ENCODE data around the gene FGFRL1. TPM values are rescaled to one million over a fixed set of nuclear protein-coding genes. Genes with fewer than 3 reads are reported as not detected.
A peak's percentile ranks its signal among the peaks of the same experiment; 100 is the strongest.
"Not testable (repeated sequence)": the region's sequence is repeated elsewhere in the genome, so short reads cannot be mapped to it uniquely, and the experiment has no call there.

FGFRL1 gene
- total and polyA plus RNA-seq, 2 donors from 2014 or later, result 22.0 to 25.5 TPM

- no peak overlapping the region for H3K4me3 ChIP-seq (ENCODE audit: low read length in 3 of 3)
- DNase-seq (peak in 1 of 5 donors; percentile 73), FAIRE-seq (no peak)
- H3K27me3 ChIP-seq (ENCODE audit: control insufficient read depth, insufficient read depth, low read length), result peaks cover 11% of the 10 kb centered on the region
- intact Hi-C loops (cut with DNase I), result no loop called here
- no peak overlapping the region for H3K27ac ChIP-seq (ENCODE audit: low read depth in 2 of 2, low read length in 2 of 2)
- TF ChIP-seq CTCF (IDR thresholded peaks at IDR 0.05; ENCODE audit: borderline replicate concordance, extremely low read depth, insufficient read depth), result no peak
- H3K9ac ChIP-seq (ENCODE audit: low read length in 3 of 3), result no peak overlapping the region
- peaks cover 0 to 21% (median 6%) of the 10 kb centered on the region in 3 donors for H3K4me1 ChIP-seq (ENCODE audit: control insufficient read depth in 2 of 3, insufficient read depth in 2 of 3, low read depth in 1 of 3, low read length in 3 of 3)
- no peaks in the 10 kb centered on the region for H3K36me3 ChIP-seq (ENCODE audit: control insufficient read depth in 2 of 3, insufficient read depth in 3 of 3, low read length in 3 of 3)
- no peaks in the 10 kb centered on the region for H3K9me3 ChIP-seq (ENCODE audit: control insufficient read depth in 2 of 3, insufficient read depth in 1 of 3, low read length in 3 of 3)
Observed at GRCh38 chr4:996997-997374, 14.4 kb upstream of the FGFRL1 start.

- Histone ChIP-seq H3K9ac (ENCODE audit: low read length in 3 of 3) (no peak overlapping the region), H3K4me3 (ENCODE audit: low read length in 3 of 3) (no peak overlapping the region), H3K27me3 (ENCODE audit: control insufficient read depth, insufficient read depth, low read length) (peaks cover 13% of the 10 kb centered on the region), H3K4me1 (ENCODE audit: control insufficient read depth in 2 of 3, insufficient read depth in 2 of 3, low read depth in 1 of 3, low read length in 3 of 3) (peaks cover 0 to 18% (median 5%) of the 10 kb centered on the region in 3 donors), H3K27ac (ENCODE audit: low read depth in 2 of 2, low read length in 2 of 2) (no peak overlapping the region), H3K36me3 (ENCODE audit: control insufficient read depth in 2 of 3, insufficient read depth in 3 of 3, low read length in 3 of 3) (no peaks in the 10 kb centered on the region), H3K9me3 (ENCODE audit: control insufficient read depth in 2 of 3, insufficient read depth in 1 of 3, low read length in 3 of 3) (no peaks in the 10 kb centered on the region)
- FAIRE-seq (no peak), DNase-seq (peak in 3 of 5 donors; percentile 57 to 74 (median 68))
- intact Hi-C loops (cut with DNase I), result no loop called here
- TF ChIP-seq CTCF (IDR thresholded peaks at IDR 0.05; ENCODE audit: borderline replicate concordance, extremely low read depth, insufficient read depth), result no peak
Observed at GRCh38 chr4:997375-998071, 13.9 kb upstream of the FGFRL1 start.

GRCh38 chr4:998096-998691 is 13.2 kb upstream of the FGFRL1 start:
- Histone ChIP-seq H3K9ac (ENCODE audit: low read length in 3 of 3) (no peak overlapping the region), H3K36me3 (ENCODE audit: control insufficient read depth in 2 of 3, insufficient read depth in 3 of 3, low read length in 3 of 3) (no peaks in the 10 kb centered on the region), H3K27ac (ENCODE audit: low read depth in 2 of 2, low read length in 2 of 2) (no peak overlapping the region), H3K4me1 (ENCODE audit: control insufficient read depth in 2 of 3, insufficient read depth in 2 of 3, low read depth in 1 of 3, low read length in 3 of 3) (peaks cover 0 to 12% (median 5%) of the 10 kb centered on the region in 3 donors), H3K27me3 (ENCODE audit: control insufficient read depth, insufficient read depth, low read length) (peaks cover 13% of the 10 kb centered on the region), H3K4me3 (ENCODE audit: low read length in 3 of 3) (no peak overlapping the region), H3K9me3 (ENCODE audit: control insufficient read depth in 2 of 3, insufficient read depth in 1 of 3, low read length in 3 of 3) (no peaks in the 10 kb centered on the region)
- intact Hi-C loops (cut with DNase I), result no loop called here
- FAIRE-seq (no peak), DNase-seq (peak in 2 of 5 donors; percentile 59 to 64)
- TF ChIP-seq CTCF (IDR thresholded peaks at IDR 0.05; ENCODE audit: borderline replicate concordance, extremely low read depth, insufficient read depth), result no peak

GRCh38 chr4:999240-999863 is 12.1 kb upstream of the FGFRL1 start:
- H3K36me3 ChIP-seq (ENCODE audit: control insufficient read depth in 2 of 3, insufficient read depth in 3 of 3, low read length in 3 of 3); H3K9me3 ChIP-seq (ENCODE audit: control insufficient read depth in 2 of 3, insufficient read depth in 1 of 3, low read length in 3 of 3); FAIRE-seq; H3K27ac ChIP-seq (ENCODE audit: low read depth in 2 of 2, low read length in 2 of 2); intact Hi-C loops (cut with DNase I); H3K4me3 ChIP-seq (ENCODE audit: low read length in 3 of 3); H3K9ac ChIP-seq (ENCODE audit: low read length in 3 of 3); H3K4me1 ChIP-seq (ENCODE audit: control insufficient read depth in 2 of 3, insufficient read depth in 2 of 3, low read depth in 1 of 3, low read length in 3 of 3): not testable (repeated sequence)
- DNase-seq, result peak in 1 of 5 donors; percentile 41
- H3K27me3 ChIP-seq (ENCODE audit: control insufficient read depth, insufficient read depth, low read length), result peaks cover 19% of the 10 kb centered on the region
